ENCODE results near the gene GIMAP5. TPM values are rescaled to one million over a fixed set of nuclear protein-coding genes. Genes with fewer than 3 reads are reported as not detected.

GIMAP5 gene
- total and polyA plus RNA-seq, 2 donors (not counting 3 experiments of a cell fraction or from before 2014, with no cell fraction given), result 0.44 to 18.9 TPM

DNA sequence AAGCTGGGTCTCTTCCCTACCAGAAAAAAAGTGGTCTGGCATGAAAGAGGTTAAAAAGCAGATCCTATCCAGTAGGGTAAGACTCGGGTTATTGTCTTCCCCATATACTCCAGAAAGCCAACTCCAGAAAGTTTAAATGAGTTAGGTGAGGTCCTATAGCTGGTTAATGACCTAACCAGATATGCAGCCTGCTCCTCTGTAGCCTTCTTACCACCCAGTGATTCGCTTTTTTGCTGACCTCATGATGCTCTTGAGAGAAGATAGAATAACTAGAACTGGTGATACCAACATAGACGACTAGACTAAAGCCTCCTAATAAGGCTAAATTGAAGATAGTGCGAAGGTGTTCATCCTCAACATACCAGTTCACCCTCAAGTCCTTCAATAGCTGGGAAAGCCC lies 21.5 kb upstream of the GIMAP5 start:
- no peaks in the 10 kb centered on the region for H3K9me3 ChIP-seq (replicated peaks; ENCODE audit: control insufficient read depth, insufficient read depth, low read length)
- BruUV-seq (replicated peaks), result no TSS peak
- FAIRE-seq (no peak), DNase-seq (ENCODE audit: low read depth, low spot score) (no peak)
- ChIA-PET CTCF (interaction anchor here (1.0 to 3.3 kb wide), 13 partner anchors 14 to 267 kb away, joined by 3 to 19 read pairs (median 3); partner anchors contain the start of genes GIMAP2 and GIMAP8), POLR2A (interaction anchor here (0.6 to 1.3 kb wide), 5 partner anchors 39 to 264 kb away, joined by 3 to 8 read pairs (median 5); partner anchors contain the start of genes GIMAP6 and GIMAP8)
- H3K4me1 ChIP-seq (ENCODE audit: control insufficient read depth, extremely low read depth, insufficient read depth, low read length), result peaks cover 18% of the 10 kb centered on the region
- no peak overlapping the region for H3K9ac ChIP-seq (replicated peaks; ENCODE audit: extremely low read depth, insufficient read depth, low read length)
- H3K27me3 ChIP-seq (ENCODE audit: control insufficient read depth in 2 of 2, insufficient read depth in 2 of 2, low read length in 2 of 2), result no peaks in the 10 kb centered on the region
- peaks cover 18% of the 10 kb centered on the region for H3K79me2 ChIP-seq (ENCODE audit: control insufficient read depth, insufficient read depth, low read length)
- peak overlapping the region; percentile 97 for H3K4me2 ChIP-seq (ENCODE audit: insufficient read depth, low read length)
- dilution Hi-C loops (cut with MboI; ENCODE audit: extremely low pct_ligation_motif_present, low sequenced_read_pairs), result no loop called here
- intact Hi-C loops (cut with micrococcal nuclease), result loop anchor here (2.0 kb wide), 2 partner anchors 39 to 201 kb away; partner anchors contain the start of gene GIMAP7
- peak overlapping the region; percentile 39 for H3K27ac ChIP-seq (ENCODE audit: insufficient read depth, low read depth, low read length)
- peaks cover 3 to 14% of the 10 kb centered on the region in 2 experiments for H3K36me3 ChIP-seq (ENCODE audit: control insufficient read depth in 2 of 2, extremely low read depth in 1 of 2, insufficient read depth in 2 of 2, low read length in 2 of 2)
- peak overlapping the region; percentile 84 for H2AFZ ChIP-seq (ENCODE audit: low read depth, low read length)
- no peak for TF ChIP-seq CTCF (IDR thresholded peaks at IDR 0.05; ENCODE audit: extremely low read depth in 1 of 2, insufficient read depth in 1 of 2, low read depth in 1 of 2, low read length in 2 of 2)
- no peak for TF ChIP-seq POLR2A (IDR thresholded peaks at IDR 0.05; ENCODE audit: low read depth, low read length)
- no peak for TF ChIP-seq EZH2 (IDR thresholded peaks at IDR 0.05; ENCODE audit: borderline replicate concordance, low read depth, low read length, severe bottlenecking)
- TF ChIP-seq, protein P1, sequence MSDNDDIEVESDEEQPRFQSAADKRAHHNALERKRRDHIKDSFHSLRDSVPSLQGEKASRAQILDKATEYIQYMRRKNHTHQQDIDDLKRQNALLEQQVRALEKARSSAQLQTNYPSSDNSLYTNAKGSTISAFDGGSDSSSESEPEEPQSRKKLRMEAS (IDR thresholded peaks at IDR 0.05; ENCODE audit: insufficient read depth, insufficient read length), result no peak
- no peak for TF ChIP-seq GATA2 (IDR thresholded peaks at IDR 0.05; ENCODE audit: insufficient read depth, insufficient read length, low read depth, low read length)
- TF ChIP-seq POLR2AphosphoS5 (IDR thresholded peaks at IDR 0.05; ENCODE audit: insufficient read depth, low read depth, low read length), result no peak
- TF ChIP-seq MYC (IDR thresholded peaks at IDR 0.05; ENCODE audit: low read depth, low read length), result no peak
- TF ChIP-seq JUN (IDR thresholded peaks at IDR 0.05; ENCODE audit: borderline replicate concordance, insufficient read depth, insufficient read length, low read depth), result no peak
- TF ChIP-seq FOS (IDR thresholded peaks at IDR 0.05; ENCODE audit: borderline replicate concordance, insufficient read depth, low read length), result no peak
- H3K9me1 ChIP-seq (replicated peaks; ENCODE audit: control insufficient read depth, extremely low read depth, insufficient read depth, low read length), result no peaks in the 10 kb centered on the region
- H4K20me1 ChIP-seq (replicated peaks; ENCODE audit: control insufficient read depth, extremely low read depth, insufficient read depth, low read length), result no peaks in the 10 kb centered on the region
- no peak overlapping the region for H3K4me3 ChIP-seq (replicated peaks in 1 of 3; ENCODE audit: insufficient read depth in 1 of 3, low read depth in 1 of 3, low read length in 3 of 3)

Data from endothelial cell of umbilical vein (primary cell).